GM23338 (cell line): ENCODE results near the gene DNAJC11.

ENCODE experiments used
- CREB1 ChIP-seq: fragments of 250-450 bp; sonication (Bioruptor Pico); IDR thresholded peaks from 2 replicates; pipeline ENCODE4 v1.5.0; 2020; ENCODE audit warnings: low read depth, mild to moderate bottlenecking, moderate library complexity
- CTCF ChIP-seq, 2 experiments: fragments of 200-600 bp in 1 of 2; sonication (generic) in 1 of 2; conservative IDR thresholded peaks; 2 replicates each; pipeline versions ENCODE4 v1.5.1 to v1.6.1; 2016 to 2017; ENCODE audit warnings: antibody characterized with exemption in 2 of 2, low read depth in 2 of 2, mild to moderate bottlenecking in 2 of 2, moderate library complexity in 1 of 2
- ETS1 ChIP-seq: IDR thresholded peaks from 2 replicates; pipeline ENCODE4 v1.6.1; 2016; ENCODE audit warnings: antibody characterized with exemption
- EZH2 ChIP-seq: fragments of 200-600 bp; sonication (generic); IDR thresholded peaks from one replicate; pipeline ENCODE4 v1.8.0; 2017; ENCODE audit warnings: antibody characterized with exemption, mild to moderate bottlenecking, low read depth; ENCODE audit not compliant: unreplicated experiment
- EZH2phosphoT487 ChIP-seq: fragments of 200-600 bp; sonication (generic); IDR thresholded peaks from one replicate; pipeline ENCODE4 v1.8.1; 2018; ENCODE audit warnings: antibody characterized with exemption; ENCODE audit not compliant: unreplicated experiment
- JUNB ChIP-seq: IDR thresholded peaks from one replicate; pipeline ENCODE4 v1.6.1; 2016; ENCODE audit warnings: antibody characterized with exemption; ENCODE audit not compliant: unreplicated experiment
- NANOG ChIP-seq: IDR thresholded peaks from 2 replicates; pipeline ENCODE4 v1.6.1; 2016; ENCODE audit warnings: antibody characterized with exemption, borderline replicate concordance
- POLR2AphosphoS5 ChIP-seq: IDR thresholded peaks from 2 replicates; pipeline ENCODE4 v1.6.1; 2016; ENCODE audit warnings: antibody characterized with exemption, low read depth
- REST ChIP-seq: IDR thresholded peaks from one replicate; pipeline ENCODE4 v1.6.1; 2018; ENCODE audit warnings: antibody characterized with exemption; ENCODE audit not compliant: unreplicated experiment
- STAT1 ChIP-seq: IDR thresholded peaks from one replicate; pipeline ENCODE4 v1.6.1; 2016; ENCODE audit warnings: antibody characterized with exemption; ENCODE audit not compliant: unreplicated experiment
- ZNF114 ChIP-seq: fragments of 250-450 bp; sonication (Bioruptor Pico); IDR thresholded peaks from 2 replicates; pipeline ENCODE4 v1.5.0; 2020; ENCODE audit warnings: mild to moderate bottlenecking, moderate library complexity
- ZNF331 ChIP-seq: fragments of 250-450 bp; sonication (Bioruptor Pico); IDR thresholded peaks from 2 replicates; pipeline ENCODE4 v1.5.0; 2020; ENCODE audit warnings: low read depth, mild to moderate bottlenecking, moderate library complexity
- ZNF462 ChIP-seq: fragments of 250-450 bp; sonication (Bioruptor Pico); IDR thresholded peaks from 2 replicates; pipeline ENCODE4 v1.5.0; 2020; ENCODE audit warnings: mild to moderate bottlenecking, moderate library complexity

GRCh38 chr1:6666696-6667095, 34.9 kb downstream of the DNAJC11 start:
- no peak for TF ChIP-seq CTCF (conservative IDR thresholded peaks at IDR 0.05; ENCODE audit: low read depth in 2 of 2)
- TF ChIP-seq REST, result no peak
- TF ChIP-seq POLR2AphosphoS5, result no peak
- TF ChIP-seq ZNF462 (CRISPR knock-in tag), result no peak
- TF ChIP-seq EZH2, result no peak
- no peak for TF ChIP-seq JUNB
- no peak for TF ChIP-seq EZH2phosphoT487
- no peak for TF ChIP-seq CREB1
- no peak for TF ChIP-seq ZNF331 (CRISPR knock-in tag)
- TF ChIP-seq ETS1, result no peak
- TF ChIP-seq STAT1, result no peak
- TF ChIP-seq ZNF114 (CRISPR knock-in tag), result no peak
- no peak for TF ChIP-seq NANOG
